HEK293 (cell line): ENCODE data around the gene STK11.

Experiments used
- GLIS1 ChIP-seq: fragments of 450-650 bp; formaldehyde crosslinking; IDR thresholded peaks from 2 replicates; pipeline ENCODE4 v1.5.1; 2016; ENCODE audit warnings: missing biosample characterization, missing genetic modification characterization
- KLF1 ChIP-seq: fragments of 450-650 bp; formaldehyde crosslinking; IDR thresholded peaks from 2 replicates; pipeline ENCODE4 v1.5.1; 2016; ENCODE audit warnings: missing biosample characterization, missing genetic modification characterization
- MYNN ChIP-seq: fragments of 450-650 bp; formaldehyde crosslinking; IDR thresholded peaks from 2 replicates; pipeline ENCODE4 v1.5.1; 2016; ENCODE audit warnings: missing biosample characterization, missing genetic modification characterization, borderline replicate concordance
- SP7 ChIP-seq: fragments of 450-650 bp; formaldehyde crosslinking; IDR thresholded peaks from 2 replicates; pipeline ENCODE4 v1.5.1; 2016; ENCODE audit warnings: missing biosample characterization, missing genetic modification characterization
- YY2 ChIP-seq: fragments of 450-650 bp; formaldehyde crosslinking; IDR thresholded peaks from 2 replicates; pipeline ENCODE4 v1.5.1; 2016; ENCODE audit warnings: missing biosample characterization, missing genetic modification characterization
- ZBTB20 ChIP-seq: fragments of 450-650 bp; formaldehyde crosslinking; IDR thresholded peaks from 2 replicates; pipeline ENCODE4 v1.5.1; 2016; ENCODE audit warnings: missing biosample characterization, missing genetic modification characterization
- ZBTB21 ChIP-seq: fragments of 450-650 bp; formaldehyde crosslinking; IDR thresholded peaks from 2 replicates; pipeline ENCODE4 v1.5.1; 2017; ENCODE audit warnings: missing biosample characterization, missing genetic modification characterization
- ZNF221 ChIP-seq: fragments of 450-650 bp; formaldehyde crosslinking; IDR thresholded peaks from 2 replicates; pipeline ENCODE4 v1.5.1; 2017; ENCODE audit warnings: missing biosample characterization, missing genetic modification characterization, borderline replicate concordance
- ZNF23 ChIP-seq: fragments of 450-650 bp; formaldehyde crosslinking; IDR thresholded peaks from 2 replicates; pipeline ENCODE4 v1.5.1; 2016; ENCODE audit warnings: missing biosample characterization, missing genetic modification characterization, borderline replicate concordance
- ZNF266 ChIP-seq: fragments of 450-650 bp; formaldehyde crosslinking; IDR thresholded peaks from 2 replicates; pipeline ENCODE4 v1.5.1; 2016; ENCODE audit warnings: missing biosample characterization, missing genetic modification characterization, low read depth
- ZNF324 ChIP-seq: fragments of 450-650 bp; formaldehyde crosslinking; IDR thresholded peaks from 2 replicates; pipeline ENCODE4 v1.5.1; 2016; ENCODE audit warnings: missing biosample characterization, missing genetic modification characterization
- ZNF561 ChIP-seq: fragments of 450-650 bp; IDR thresholded peaks from 2 replicates; pipeline ENCODE4 v1.5.1; 2018; ENCODE audit warnings: missing biosample characterization, missing genetic modification characterization, borderline replicate concordance
- ZNF76 ChIP-seq: fragments of 450-650 bp; formaldehyde crosslinking; IDR thresholded peaks from 2 replicates; pipeline ENCODE4; 2016; ENCODE audit warnings: low read depth, missing biosample characterization, missing genetic modification characterization, borderline replicate concordance
- ZNF830 ChIP-seq: fragments of 450-650 bp; IDR thresholded peaks from 2 replicates; pipeline ENCODE4 v1.5.0; 2018; ENCODE audit warnings: missing biosample characterization, missing genetic modification characterization, low read depth, mild to moderate bottlenecking, moderate library complexity
- TF ChIP-seq, protein P1 (sequence below): fragments of 450-650 bp; formaldehyde crosslinking; conservative IDR thresholded peaks from 2 replicates; pipeline ENCODE4 v1.5.1; 2016; ENCODE audit warnings: low read depth, missing biosample characterization, missing genetic modification characterization
- TF ChIP-seq, protein P2 (sequence below): fragments of 450-650 bp; formaldehyde crosslinking; IDR thresholded peaks from 2 replicates; pipeline ENCODE4 v1.5.1; 2016; ENCODE audit warnings: missing biosample characterization, missing genetic modification characterization
- TF ChIP-seq, protein P3 (sequence below): fragments of 450-650 bp; formaldehyde crosslinking; IDR thresholded peaks from 2 replicates; pipeline ENCODE4 v1.5.1; 2016; ENCODE audit warnings: missing biosample characterization, missing genetic modification characterization
- TF ChIP-seq, protein P4 (sequence below): fragments of 450-650 bp; formaldehyde crosslinking; IDR thresholded peaks from 2 replicates; pipeline ENCODE4 v1.5.1; 2016; ENCODE audit warnings: missing biosample characterization, missing genetic modification characterization

STK11 gene

DNA sequence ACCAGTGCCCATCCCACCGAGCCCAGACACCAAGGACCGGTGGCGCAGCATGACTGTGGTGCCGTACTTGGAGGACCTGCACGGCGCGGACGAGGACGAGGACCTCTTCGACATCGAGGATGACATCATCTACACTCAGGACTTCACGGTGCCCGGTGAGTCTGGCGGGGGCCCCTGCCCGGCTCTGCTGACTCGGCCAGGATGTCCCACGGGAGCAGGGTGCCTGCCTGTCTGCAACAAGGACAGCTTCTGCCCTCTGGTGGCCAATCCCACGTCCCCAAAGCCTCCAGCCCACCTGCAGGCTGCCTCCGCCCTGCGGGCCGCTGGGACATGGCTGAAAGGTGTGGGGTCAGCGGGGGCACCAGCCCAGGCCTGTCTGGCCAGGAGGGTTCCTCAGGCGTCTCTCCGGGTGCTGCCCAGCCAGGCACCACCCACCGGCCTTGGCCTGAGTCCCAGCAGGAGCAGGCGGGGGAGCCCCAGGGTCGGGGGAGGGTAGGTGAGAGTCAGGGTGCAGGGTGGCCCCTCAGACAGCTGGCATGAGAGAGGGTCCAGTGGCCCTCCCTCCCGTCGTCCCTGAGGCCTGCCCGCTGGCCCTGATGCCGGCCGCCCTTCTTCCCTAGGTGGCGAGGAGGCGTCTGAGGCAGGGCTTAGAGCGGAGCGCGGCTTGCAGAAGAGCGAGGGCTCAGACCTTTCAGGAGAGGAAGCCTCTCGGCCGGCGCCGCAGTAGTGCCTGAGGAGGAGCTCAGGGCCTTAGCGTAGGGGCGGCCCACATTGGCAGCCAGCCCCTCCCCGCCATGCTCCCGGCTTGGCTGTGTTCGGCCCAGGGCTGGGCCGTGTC lies 17.7 kb downstream of the STK11 start (continued):
- TF ChIP-seq, protein P1, sequence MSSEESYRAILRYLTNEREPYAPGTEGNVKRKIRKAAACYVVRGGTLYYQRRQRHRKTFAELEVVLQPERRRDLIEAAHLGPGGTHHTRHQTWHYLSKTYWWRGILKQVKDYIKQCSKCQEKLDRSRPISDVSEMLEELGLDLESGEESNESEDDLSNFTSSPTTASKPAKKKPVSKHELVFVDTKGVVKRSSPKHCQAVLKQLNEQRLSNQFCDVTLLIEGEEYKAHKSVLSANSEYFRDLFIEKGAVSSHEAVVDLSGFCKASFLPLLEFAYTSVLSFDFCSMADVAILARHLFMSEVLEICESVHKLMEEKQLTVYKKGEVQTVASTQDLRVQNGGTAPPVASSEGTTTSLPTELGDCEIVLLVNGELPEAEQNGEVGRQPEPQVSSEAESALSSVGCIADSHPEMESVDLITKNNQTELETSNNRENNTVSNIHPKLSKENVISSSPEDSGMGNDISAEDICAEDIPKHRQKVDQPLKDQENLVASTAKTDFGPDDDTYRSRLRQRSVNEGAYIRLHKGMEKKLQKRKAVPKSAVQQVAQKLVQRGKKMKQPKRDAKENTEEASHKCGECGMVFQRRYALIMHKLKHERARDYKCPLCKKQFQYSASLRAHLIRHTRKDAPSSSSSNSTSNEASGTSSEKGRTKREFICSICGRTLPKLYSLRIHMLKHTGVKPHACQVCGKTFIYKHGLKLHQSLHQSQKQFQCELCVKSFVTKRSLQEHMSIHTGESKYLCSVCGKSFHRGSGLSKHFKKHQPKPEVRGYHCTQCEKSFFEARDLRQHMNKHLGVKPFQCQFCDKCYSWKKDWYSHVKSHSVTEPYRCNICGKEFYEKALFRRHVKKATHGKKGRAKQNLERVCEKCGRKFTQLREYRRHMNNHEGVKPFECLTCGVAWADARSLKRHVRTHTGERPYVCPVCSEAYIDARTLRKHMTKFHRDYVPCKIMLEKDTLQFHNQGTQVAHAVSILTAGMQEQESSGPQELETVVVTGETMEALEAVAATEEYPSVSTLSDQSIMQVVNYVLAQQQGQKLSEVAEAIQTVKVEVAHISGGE (tag by site-specific recombination) = no peak
- TF ChIP-seq ZNF561 (tag by site-specific recombination) = no peak
- TF ChIP-seq ZNF830 = no peak
- TF ChIP-seq MYNN = no peak
- TF ChIP-seq, protein P2, sequence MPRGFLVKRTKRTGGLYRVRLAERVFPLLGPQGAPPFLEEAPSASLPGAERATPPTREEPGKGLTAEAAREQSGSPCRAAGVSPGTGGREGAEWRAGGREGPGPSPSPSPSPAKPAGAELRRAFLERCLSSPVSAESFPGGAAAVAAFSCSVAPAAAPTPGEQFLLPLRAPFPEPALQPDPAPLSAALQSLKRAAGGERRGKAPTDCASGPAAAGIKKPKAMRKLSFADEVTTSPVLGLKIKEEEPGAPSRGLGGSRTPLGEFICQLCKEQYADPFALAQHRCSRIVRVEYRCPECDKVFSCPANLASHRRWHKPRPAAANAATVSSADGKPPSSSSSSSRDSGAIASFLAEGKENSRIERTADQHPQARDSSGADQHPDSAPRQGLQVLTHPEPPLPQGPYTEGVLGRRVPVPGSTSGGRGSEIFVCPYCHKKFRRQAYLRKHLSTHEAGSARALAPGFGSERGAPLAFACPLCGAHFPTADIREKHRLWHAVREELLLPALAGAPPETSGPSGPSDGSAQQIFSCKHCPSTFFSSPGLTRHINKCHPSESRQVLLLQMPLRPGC = no peak; the same call in 1 of the 2 replicates
- peak; percentile 50 for TF ChIP-seq KLF1 (tag by site-specific recombination)
- peak; percentile 60; the same call in 1 of the 2 replicates for TF ChIP-seq SP7
- TF ChIP-seq ZNF266 (tag by site-specific recombination) = no peak
- TF ChIP-seq ZNF221 = no peak
- TF ChIP-seq ZBTB21 (tag by site-specific recombination) = peak; percentile 60
- TF ChIP-seq ZBTB20 (tag by site-specific recombination) = peak; percentile 58; the same call in 1 of the 2 replicates
- no peak for TF ChIP-seq YY2 (tag by site-specific recombination)
- TF ChIP-seq, protein P3, sequence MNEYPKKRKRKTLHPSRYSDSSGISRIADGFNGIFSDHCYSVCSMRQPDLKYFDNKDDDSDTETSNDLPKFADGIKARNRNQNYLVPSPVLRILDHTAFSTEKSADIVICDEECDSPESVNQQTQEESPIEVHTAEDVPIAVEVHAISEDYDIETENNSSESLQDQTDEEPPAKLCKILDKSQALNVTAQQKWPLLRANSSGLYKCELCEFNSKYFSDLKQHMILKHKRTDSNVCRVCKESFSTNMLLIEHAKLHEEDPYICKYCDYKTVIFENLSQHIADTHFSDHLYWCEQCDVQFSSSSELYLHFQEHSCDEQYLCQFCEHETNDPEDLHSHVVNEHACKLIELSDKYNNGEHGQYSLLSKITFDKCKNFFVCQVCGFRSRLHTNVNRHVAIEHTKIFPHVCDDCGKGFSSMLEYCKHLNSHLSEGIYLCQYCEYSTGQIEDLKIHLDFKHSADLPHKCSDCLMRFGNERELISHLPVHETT = peak; percentile 73; the same call in 1 of the 2 replicates
- TF ChIP-seq, protein P4, sequence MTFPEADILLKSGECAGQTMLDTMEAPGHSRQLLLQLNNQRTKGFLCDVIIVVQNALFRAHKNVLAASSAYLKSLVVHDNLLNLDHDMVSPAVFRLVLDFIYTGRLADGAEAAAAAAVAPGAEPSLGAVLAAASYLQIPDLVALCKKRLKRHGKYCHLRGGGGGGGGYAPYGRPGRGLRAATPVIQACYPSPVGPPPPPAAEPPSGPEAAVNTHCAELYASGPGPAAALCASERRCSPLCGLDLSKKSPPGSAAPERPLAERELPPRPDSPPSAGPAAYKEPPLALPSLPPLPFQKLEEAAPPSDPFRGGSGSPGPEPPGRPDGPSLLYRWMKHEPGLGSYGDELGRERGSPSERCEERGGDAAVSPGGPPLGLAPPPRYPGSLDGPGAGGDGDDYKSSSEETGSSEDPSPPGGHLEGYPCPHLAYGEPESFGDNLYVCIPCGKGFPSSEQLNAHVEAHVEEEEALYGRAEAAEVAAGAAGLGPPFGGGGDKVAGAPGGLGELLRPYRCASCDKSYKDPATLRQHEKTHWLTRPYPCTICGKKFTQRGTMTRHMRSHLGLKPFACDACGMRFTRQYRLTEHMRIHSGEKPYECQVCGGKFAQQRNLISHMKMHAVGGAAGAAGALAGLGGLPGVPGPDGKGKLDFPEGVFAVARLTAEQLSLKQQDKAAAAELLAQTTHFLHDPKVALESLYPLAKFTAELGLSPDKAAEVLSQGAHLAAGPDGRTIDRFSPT (tag by site-specific recombination) = peak; percentile 80
- no peak for TF ChIP-seq ZNF23
- peak; percentile 48 for TF ChIP-seq GLIS1 (tag by site-specific recombination)
- TF ChIP-seq ZNF324 = no peak
- TF ChIP-seq ZNF76 (tag by site-specific recombination) = no peak
